Mucosa of descending colon (tissue), 3 donors: ENCODE data around the gene RPL21. TPM values are rescaled to one million over a fixed set of nuclear protein-coding genes. Genes with fewer than 3 reads are reported as not detected.

Experiments used
- ATAC-seq: fragments of 200-7000 bp; cut with Tn5 transposase; one replicate; pipeline ENCODE4 v1.9.1; 2020; ENCODE audit warnings: mild to moderate bottlenecking, moderate library complexity
- DNase-seq, 3 donors: peaks; one replicate each; pipeline ENCODE4 v3.0.0-alpha.2; 2020
- H3K36me3 ChIP-seq: fragments of 200-600 bp; one replicate; pipeline ENCODE4 v1.8.0; 2021; ENCODE audit warnings: low read depth, mild to moderate bottlenecking
- H3K4me1 ChIP-seq: fragments of 200-600 bp; one replicate; pipeline ENCODE4 v1.8.0; 2021; ENCODE audit warnings: low read depth, mild to moderate bottlenecking
- H3K4me3 ChIP-seq: fragments of 200-600 bp; one replicate; pipeline ENCODE4 v1.8.0; 2021; ENCODE audit warnings: mild to moderate bottlenecking
- H3K9me3 ChIP-seq: fragments of 200-600 bp; one replicate; pipeline ENCODE4 v1.8.0; 2021; ENCODE audit warnings: mild to moderate bottlenecking
- CTCF ChIP-seq: fragments of 200-600 bp; IDR thresholded peaks from one replicate; pipeline ENCODE4 v1.8.0; 2022; ENCODE audit warnings: antibody characterized with exemption, mild to moderate bottlenecking
- intact Hi-C, 2 donors: fragments of 100-400 bp; cut with DNase I in 1 of 2; cut with micrococcal nuclease in 1 of 2; formaldehyde crosslinking; loops; one replicate each; pipeline versions ENCODE4 v1.11.0 to v1.11.1; 2022; cut with DNase I, micrococcal nuclease
- total RNA-seq, 3 donors: library from RNA; stranded (reverse); fragmentation: NEBNext Ultra II Directional in 2 of 3; extraction: Animal tissue kit (Norgen Biotek cat#: 25700) in 2 of 3; gene quantifications; one replicate each; pipeline versions ENCODE4 v1.2.1 to v1.2.4, GENCODE V29; 2021 to 2023
- donor health status: DM: no; HTN: no; CAD: no; lungs with moderate emphysema.
- donor health status: DM: no; HTN: no; CAD: no.
- donor health status: DM: no; HTN: yes; CAD: no.

Gene RPL21
- total RNA-seq, 3 donors from 2014 or later = 721 to 896 (median 791) TPM

- Histone ChIP-seq H3K4me1 (no peaks in the 10 kb centered on the region), H3K9me3 (no peaks in the 10 kb centered on the region), H3K36me3 (no peaks in the 10 kb centered on the region), H3K4me3 (no peak overlapping the region)
- no peak for TF ChIP-seq CTCF
- no peak for ATAC-seq
- intact Hi-C loops = no loop called here
- no peak for DNase-seq
Observed at GRCh38 chr13:27293076-27293691, 41.8 kb downstream of the RPL21 start.

- intact Hi-C loops = no loop called here
- Histone ChIP-seq H3K36me3 (no peaks in the 10 kb centered on the region), H3K4me3 (no peak overlapping the region), H3K4me1 (peaks cover 2% of the 10 kb centered on the region), H3K9me3 (no peaks in the 10 kb centered on the region)
- DNase-seq (no peak), ATAC-seq (peak; percentile 54)
- no peak for TF ChIP-seq CTCF
Observed at GRCh38 chr13:27293873-27294515, 42.6 kb downstream of the RPL21 start.

- no peak for ATAC-seq
- H3K9me3 ChIP-seq = no peaks in the 10 kb centered on the region
- no peak for DNase-seq
- H3K4me1 ChIP-seq = peaks cover 2% of the 10 kb centered on the region
- no peak overlapping the region for H3K4me3 ChIP-seq
- no peaks in the 10 kb centered on the region for H3K36me3 ChIP-seq
- intact Hi-C loops = no loop called here
- TF ChIP-seq CTCF = no peak
Observed at GRCh38 chr13:27295096-27295495, 43.7 kb downstream of the RPL21 start.

- Histone ChIP-seq H3K9me3 (no peaks in the 10 kb centered on the region), H3K36me3 (no peaks in the 10 kb centered on the region), H3K4me1 (peaks cover 2% of the 10 kb centered on the region), H3K4me3 (no peak overlapping the region)
- intact Hi-C loops = no loop called here
- DNase-seq (no peak), ATAC-seq (no peak)
- TF ChIP-seq CTCF = no peak
Observed at GRCh38 chr13:27295660-27296059, 44.3 kb downstream of the RPL21 start.

- peaks cover 2% of the 10 kb centered on the region for H3K4me1 ChIP-seq
- ATAC-seq (no peak), DNase-seq (no peak)
- no peaks in the 10 kb centered on the region for H3K36me3 ChIP-seq
- no peak for TF ChIP-seq CTCF
- no peaks in the 10 kb centered on the region for H3K9me3 ChIP-seq
- intact Hi-C loops = no loop called here
- H3K4me3 ChIP-seq = no peak overlapping the region
Observed at GRCh38 chr13:27296496-27296895, 45.1 kb downstream of the RPL21 start.
